RWPE2 (cell line): ENCODE measurements around the gene SGO2.
"Not testable (repeated sequence)": the region's sequence is repeated elsewhere in the genome, so short reads cannot be mapped to it uniquely, and the experiment has no call there.

Source experiments
- ATAC-seq: fragments of 200-7000 bp; cut with Tn5 transposase; 3 replicates; pipeline ENCODE4 v1.9.1; 2021; ENCODE audit warnings: low read depth
- DNase-seq: peaks from one replicate; pipeline ENCODE4 v3.0.0-alpha.2; 2020; ENCODE audit warnings: low spot score
- H3K27ac ChIP-seq: fragments of 450-650 bp; 2 replicates; pipeline ENCODE4 v1.5.1; 2017; ENCODE audit warnings: mild to moderate bottlenecking; ENCODE audit not compliant: poor library complexity, severe bottlenecking
- H3K27me3 ChIP-seq: fragments of 250-450 bp; sonication (Bioruptor Pico); 2 replicates; pipeline ENCODE4 v1.5.1; 2021; ENCODE audit warnings: mild to moderate bottlenecking, moderate library complexity; ENCODE audit not compliant: insufficient read depth, poor library complexity, severe bottlenecking
- H3K36me3 ChIP-seq: fragments of 250-450 bp; sonication (Bioruptor Pico); 2 replicates; pipeline ENCODE4 v1.5.1; 2020; ENCODE audit warnings: low read depth, mild to moderate bottlenecking, moderate library complexity
- H3K4me1 ChIP-seq: fragments of 250-450 bp; sonication (Bioruptor Pico); 2 replicates; pipeline ENCODE4 v1.5.1; 2021; ENCODE audit warnings: mild to moderate bottlenecking, moderate library complexity; ENCODE audit not compliant: insufficient read depth, poor library complexity, severe bottlenecking
- H3K4me3 ChIP-seq: fragments of 250-450 bp; sonication (Bioruptor Pico); 2 replicates; pipeline ENCODE4 v1.5.1; 2021; ENCODE audit warnings: mild to moderate bottlenecking, moderate library complexity; ENCODE audit not compliant: severe bottlenecking
- H3K9me3 ChIP-seq: fragments of 250-450 bp; sonication (Bioruptor Pico); 2 replicates; pipeline ENCODE4 v1.5.1; 2021; ENCODE audit warnings: mild to moderate bottlenecking, moderate library complexity; ENCODE audit not compliant: severe bottlenecking
- CTCF ChIP-seq: fragments of 450-650 bp; IDR thresholded peaks from one replicate; pipeline ENCODE4 v1.5.1; 2017; ENCODE audit warnings: mild to moderate bottlenecking, moderate library complexity; ENCODE audit not compliant: poor library complexity, severe bottlenecking

The SGO2 gene

GRCh38 chr2:200624658-200625057 lies 98.7 kb downstream of the SGO2 start:
- no peak for DNase-seq
- H3K27ac ChIP-seq = peak overlapping the region; percentile 70

GRCh38 chr2:200625282-200625681 lies 99.3 kb downstream of the SGO2 start:
- H3K9me3 ChIP-seq = no peaks in the 10 kb centered on the region
- DNase-seq (no peak), ATAC-seq (no peak)
- peaks cover 22% of the 10 kb centered on the region for H3K4me1 ChIP-seq
- no peaks in the 10 kb centered on the region for H3K36me3 ChIP-seq
- H3K27me3 ChIP-seq = no peaks in the 10 kb centered on the region
- peak overlapping the region; percentile 70 for H3K27ac ChIP-seq
- H3K4me3 ChIP-seq = no peak overlapping the region
- TF ChIP-seq CTCF = no peak

More at GRCh38 chr2:200624658-200625057, 98.7 kb downstream of the SGO2 start:
- Histone ChIP-seq H3K4me1 (peaks cover 25% of the 10 kb centered on the region), H3K27me3 (no peaks in the 10 kb centered on the region), H3K9me3 (no peaks in the 10 kb centered on the region), H3K4me3 (no peak overlapping the region), H3K36me3 (no peaks in the 10 kb centered on the region)
- TF ChIP-seq CTCF = no peak
- peak; percentile 82 for ATAC-seq

- no peak for ATAC-seq
Measured at GRCh38 chr2:200625958-200626363, 100.0 kb downstream of the SGO2 start.

GRCh38 chr2:200627110-200627770 lies 101.2 kb downstream of the SGO2 start:
- no peak for TF ChIP-seq CTCF
- no peak for ATAC-seq

More at GRCh38 chr2:200625958-200626363, 100.0 kb downstream of the SGO2 start:
- H3K36me3 ChIP-seq = no peaks in the 10 kb centered on the region
- H3K27ac ChIP-seq = peak overlapping the region; percentile 70
- H3K27me3 ChIP-seq = no peaks in the 10 kb centered on the region
- no peak for TF ChIP-seq CTCF
- H3K9me3 ChIP-seq = no peaks in the 10 kb centered on the region
- no peak overlapping the region for H3K4me3 ChIP-seq
- peaks cover 22% of the 10 kb centered on the region for H3K4me1 ChIP-seq
- DNase-seq = no peak

GRCh38 chr2:200628461-200628860 lies 102.5 kb downstream of the SGO2 start:
- H3K27me3 ChIP-seq, H3K4me3 ChIP-seq, DNase-seq, H3K9me3 ChIP-seq, H3K27ac ChIP-seq, H3K36me3 ChIP-seq: not testable (repeated sequence)
- ATAC-seq = peak; percentile 59; the same call in 2 of the 3 replicates
- peaks cover 22% of the 10 kb centered on the region for H3K4me1 ChIP-seq

More at GRCh38 chr2:200627110-200627770, 101.2 kb downstream of the SGO2 start:
- no peaks in the 10 kb centered on the region for H3K9me3 ChIP-seq
- no peak overlapping the region for H3K4me3 ChIP-seq
- no peak overlapping the region for H3K27ac ChIP-seq
- no peak for DNase-seq
- no peaks in the 10 kb centered on the region for H3K36me3 ChIP-seq
- H3K27me3 ChIP-seq = no peaks in the 10 kb centered on the region
- peaks cover 22% of the 10 kb centered on the region for H3K4me1 ChIP-seq
